Stimulated activated CD4-positive, alpha-beta T cell treated with anti-CD3 and anti-CD28 coated beads, Interleukin-1b, Interleukin-23, amount 100 ng/mL, for 1 hour (primary cell): ENCODE results near the gene TBX19.
"Not testable (repeated sequence)": the region's sequence is repeated elsewhere in the genome, so short reads cannot be mapped to it uniquely, and the experiment has no call there.

Experiments
- DNase-seq, 2 donors: peaks; one replicate each; pipeline ENCODE4 v3.0.0-alpha.2; 2020; ENCODE audit warnings: low read depth in 2 of 2

The TBX19 gene

DNA sequence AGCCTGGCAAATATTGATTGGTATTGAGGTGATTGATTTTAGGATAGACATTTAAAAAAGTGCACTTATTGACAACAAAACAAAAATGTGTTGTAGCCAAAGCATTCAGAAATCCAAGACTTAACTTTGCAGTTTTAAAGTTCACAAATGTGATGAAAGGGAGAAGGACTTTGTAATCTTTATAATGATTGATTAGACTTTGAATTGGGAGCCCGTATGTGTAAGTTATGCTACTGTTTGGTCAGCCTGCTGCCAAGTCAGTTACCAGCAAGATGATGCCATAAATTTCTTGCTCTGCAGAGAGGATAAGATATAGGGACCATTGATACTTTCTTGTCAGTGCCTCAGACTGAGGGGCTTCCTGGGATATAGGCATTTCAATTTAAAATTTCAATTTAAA lies 39.5 kb downstream of the TBX19 start:
- no peak for DNase-seq

DNA sequence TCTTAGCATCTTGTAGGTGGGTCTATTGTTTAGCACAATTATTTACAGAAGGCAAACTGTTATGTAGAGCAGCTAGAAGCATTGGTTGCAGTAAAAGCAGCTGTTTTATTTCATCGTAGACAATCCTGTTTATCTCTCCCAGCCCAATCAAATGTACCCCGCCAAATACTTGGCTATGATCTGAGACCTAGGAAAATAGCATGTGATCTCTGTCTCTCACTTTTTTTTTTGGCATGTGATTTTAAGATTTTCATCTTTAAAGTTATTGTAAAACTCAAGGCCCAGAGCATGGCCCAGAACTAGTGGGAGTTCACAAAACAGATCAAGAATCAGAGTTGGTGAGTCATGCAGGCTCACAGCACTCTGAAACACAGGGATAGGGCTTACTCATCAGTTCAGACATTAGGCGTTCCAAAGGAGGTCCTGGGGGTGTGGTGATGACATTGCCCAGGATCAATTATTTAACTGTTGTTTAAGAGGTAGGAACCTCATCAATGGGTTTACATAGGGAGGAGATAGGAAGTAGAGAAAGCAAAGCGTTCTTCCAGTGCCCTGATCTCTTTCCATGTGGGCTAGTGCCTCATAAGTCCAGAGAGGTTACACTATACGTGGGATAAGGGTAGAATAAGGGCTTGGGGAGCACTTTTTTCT lies 40.2 kb downstream of the TBX19 start:
- DNase-seq = no peak

GRCh38 chr1:168321945-168322344 lies 41.3 kb downstream of the TBX19 start:
- DNase-seq = no peak

GRCh38 chr1:168324745-168325425 lies 44.2 kb downstream of the TBX19 start:
- no peak for DNase-seq

GRCh38 chr1:168328731-168329364 lies 48.2 kb downstream of the TBX19 start:
- DNase-seq = no peak

DNA sequence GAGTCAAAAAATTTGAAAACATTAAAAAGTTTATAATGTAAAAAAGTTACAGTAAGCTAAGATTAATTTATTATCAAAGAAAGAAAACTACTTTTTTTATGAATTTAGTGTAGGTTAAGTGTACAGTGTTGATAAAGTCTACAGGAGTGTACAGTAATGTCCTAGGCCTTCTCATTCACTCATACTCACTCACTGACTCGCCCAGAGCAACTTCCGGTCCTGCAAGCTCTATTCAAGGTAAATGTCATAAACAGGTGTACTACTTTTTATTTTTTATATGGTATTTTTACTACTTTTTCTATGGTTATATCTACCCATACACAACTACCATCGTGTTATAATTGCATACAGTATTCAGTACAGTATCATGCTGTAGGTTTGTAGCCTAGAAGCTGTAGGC lies 49.6 kb downstream of the TBX19 start:
- no peak for DNase-seq

DNA sequence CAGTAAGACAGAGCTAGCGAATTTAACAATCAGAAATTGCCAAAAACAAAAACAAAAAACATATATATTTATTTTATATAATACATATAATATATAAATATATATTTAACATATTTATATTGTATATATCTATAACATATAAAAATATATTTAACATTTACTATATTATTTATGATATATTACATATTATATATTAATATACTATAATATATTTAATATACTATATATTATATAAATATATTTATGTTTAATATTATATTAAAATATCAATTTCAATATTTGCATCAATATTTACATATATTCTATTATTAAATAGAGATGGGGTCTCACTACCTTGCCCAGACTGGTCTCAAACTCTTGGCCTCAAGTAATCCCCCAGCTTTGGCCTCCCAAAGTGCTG lies 50.9 kb downstream of the TBX19 start:
- DNase-seq = no peak

- DNase-seq = no peak
These were observed 53.0 kb downstream of the TBX19 start for GRCh38 chr1:168333562-168334276.

GRCh38 chr1:168335500-168335899 lies 54.8 kb downstream of the TBX19 start:
- no peak for DNase-seq

DNA sequence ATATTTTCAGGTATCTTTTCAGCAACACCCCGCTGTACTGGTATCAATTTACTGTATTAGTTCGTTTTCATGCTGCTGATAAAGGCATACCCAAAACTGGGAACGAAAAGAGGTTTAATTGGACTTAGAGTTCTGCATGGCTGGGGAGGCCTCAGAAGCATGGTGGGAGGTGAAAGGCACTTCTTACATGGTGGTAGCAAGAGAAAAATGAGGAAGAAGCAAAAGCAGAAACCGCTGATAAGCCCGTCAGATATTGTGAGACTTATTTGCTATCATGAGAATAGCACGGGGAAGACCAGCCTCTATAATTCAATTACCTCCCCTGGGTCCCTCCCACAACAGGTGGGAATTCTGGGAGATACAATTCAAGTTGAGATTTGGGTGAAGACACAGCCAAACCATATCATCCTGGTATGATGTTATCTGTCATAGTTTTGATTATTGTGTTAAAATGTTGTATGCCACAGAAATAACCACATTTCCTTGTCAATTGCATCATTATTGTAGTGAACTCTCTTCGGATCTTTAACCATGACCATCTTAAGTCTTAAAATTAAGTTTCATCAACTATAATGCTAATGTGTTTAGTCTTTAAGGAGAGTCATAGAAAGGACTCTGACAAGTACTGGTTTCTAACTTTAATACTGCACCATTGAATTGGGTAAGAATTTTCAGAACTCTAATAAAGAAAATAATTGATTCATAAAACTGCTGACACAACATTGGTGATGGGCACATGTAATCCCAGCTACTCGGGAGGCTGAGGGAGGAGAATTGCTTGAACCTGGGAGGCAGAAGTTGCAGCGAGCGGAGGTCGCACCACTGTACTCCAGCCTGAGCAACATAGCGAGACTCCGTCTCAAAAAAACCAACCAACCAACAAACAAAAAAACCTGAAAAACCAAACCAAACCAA lies 58.2 kb downstream of the TBX19 start:
- no peak for DNase-seq

DNA sequence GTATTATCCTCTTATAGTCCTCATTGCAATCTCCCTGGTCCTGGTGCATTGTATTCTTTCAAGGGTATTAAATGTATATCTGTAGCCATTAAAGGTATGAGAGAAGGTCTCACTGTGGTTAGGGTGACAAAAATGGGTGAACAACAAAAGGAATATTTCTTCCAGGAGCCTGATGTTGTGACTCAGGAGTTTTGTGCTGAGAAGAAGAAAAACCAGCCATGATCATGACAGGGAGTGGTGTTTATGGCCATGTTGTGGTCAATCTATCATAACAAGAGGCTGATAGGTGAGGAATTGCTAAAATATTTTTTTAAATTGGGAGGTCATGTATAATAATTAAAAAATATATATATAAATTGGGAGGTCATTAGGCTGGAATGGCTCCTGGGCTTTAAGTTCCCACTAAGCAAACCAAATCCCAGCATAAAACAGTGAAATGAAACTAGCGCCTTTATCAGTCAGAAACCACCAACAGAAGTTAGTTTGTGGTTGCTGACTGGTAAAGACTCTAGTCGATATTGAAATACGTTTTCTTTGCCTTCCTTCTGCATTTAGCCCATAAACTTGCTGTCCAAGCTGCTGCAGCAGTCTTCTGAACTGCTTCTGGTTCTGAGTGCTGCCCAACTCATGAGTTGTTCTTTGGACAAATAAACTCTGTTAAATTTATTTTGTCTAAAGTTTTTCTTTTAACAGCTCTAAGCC lies 60.3 kb downstream of the TBX19 start:
- no peak for DNase-seq

GRCh38 chr1:168341483-168341975 lies 60.9 kb downstream of the TBX19 start:
- no peak for DNase-seq

DNA sequence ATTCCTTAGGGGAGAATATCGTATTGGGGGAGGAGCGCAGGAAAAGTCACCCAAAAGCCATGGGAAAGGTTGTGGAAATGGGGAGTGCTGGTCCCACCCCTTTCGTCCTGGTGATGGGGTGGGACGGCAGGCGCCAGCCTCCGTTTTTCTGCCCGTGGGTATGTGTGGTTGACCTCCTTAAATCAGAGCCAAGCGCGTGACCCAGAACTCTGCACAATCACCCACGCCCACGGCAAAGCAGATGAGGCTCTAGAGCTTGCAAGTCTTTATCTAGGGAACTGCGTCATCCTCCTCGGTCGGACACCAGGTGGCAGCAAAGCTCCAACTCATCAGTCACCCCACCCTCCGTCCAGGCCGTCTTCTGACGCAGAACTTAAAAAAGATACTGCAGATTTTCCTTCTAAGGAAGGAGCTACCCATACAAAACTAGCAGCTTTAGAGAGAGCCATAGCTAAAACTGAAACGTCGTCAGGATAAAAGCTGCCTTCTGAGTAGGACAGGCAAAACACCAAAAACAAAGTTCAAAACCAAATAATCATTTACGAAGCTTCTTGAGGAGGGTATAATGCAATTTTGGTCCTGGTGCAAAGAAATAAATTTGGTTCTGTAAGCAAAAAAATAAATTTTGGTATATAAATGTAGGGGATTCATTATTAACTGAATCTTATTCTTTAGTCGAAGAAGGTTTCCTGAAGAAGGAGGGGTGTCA lies 62.0 kb downstream of the TBX19 start:
- peak; percentile 68 to 72 for DNase-seq

DNA sequence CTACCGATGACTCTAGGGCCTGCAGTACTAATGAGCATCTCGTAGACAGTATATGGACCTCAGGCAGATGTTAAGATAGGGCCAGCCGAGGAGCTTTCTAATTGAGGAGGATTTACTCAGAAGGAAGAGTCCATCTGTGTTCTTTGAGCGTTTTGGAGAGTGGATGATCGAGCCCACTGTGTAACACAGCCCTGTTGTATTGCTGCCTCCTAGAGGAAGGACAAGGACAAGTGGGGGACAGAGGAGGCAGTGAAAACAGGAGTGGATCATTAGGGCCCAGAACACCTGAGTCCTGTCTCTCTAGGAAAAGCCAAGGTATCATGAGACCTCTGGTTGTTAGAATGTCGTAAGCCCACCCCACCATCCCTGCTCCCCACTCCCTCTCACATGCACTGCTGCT lies 62.9 kb downstream of the TBX19 start:
- no peak for DNase-seq

DNA sequence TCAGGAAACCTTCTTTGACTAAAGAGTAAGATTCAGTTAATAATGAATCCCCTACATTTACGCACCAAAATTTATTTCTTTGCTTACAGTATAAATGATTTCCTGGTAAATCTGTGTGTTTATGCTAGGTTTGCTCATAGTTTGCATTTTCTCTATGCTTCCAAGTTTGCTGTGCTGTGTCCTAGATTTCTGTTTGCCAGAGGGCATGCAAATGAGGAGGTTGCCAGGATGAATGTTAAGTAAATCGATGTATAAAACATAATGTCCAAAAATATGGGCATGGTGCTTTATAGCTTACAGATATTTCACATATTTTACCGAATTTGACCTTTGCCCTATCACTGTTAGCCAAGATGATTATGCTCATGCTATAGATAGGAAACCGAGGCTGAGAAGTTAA lies 63.8 kb downstream of the TBX19 start:
- DNase-seq = no peak

DNA sequence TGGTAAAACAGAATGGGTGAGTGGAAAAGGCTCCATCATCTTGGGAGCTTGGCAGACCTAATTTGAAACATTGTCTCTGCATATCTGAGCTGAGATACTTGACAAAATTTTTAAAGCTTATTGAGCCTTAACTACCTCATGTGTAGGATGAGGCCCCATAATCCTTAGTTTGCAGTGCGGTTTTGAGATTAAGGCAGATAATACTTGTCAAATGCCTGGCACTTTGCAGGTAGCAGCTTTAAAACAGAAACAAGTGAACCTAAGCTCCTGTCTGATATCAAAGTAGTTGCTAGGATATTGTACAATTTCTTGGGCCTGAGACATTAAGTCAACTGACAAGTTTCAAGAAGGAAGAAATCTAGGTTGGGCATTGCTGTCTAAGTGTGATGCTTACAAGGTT lies 65.3 kb downstream of the TBX19 start:
- DNase-seq = no peak

DNA sequence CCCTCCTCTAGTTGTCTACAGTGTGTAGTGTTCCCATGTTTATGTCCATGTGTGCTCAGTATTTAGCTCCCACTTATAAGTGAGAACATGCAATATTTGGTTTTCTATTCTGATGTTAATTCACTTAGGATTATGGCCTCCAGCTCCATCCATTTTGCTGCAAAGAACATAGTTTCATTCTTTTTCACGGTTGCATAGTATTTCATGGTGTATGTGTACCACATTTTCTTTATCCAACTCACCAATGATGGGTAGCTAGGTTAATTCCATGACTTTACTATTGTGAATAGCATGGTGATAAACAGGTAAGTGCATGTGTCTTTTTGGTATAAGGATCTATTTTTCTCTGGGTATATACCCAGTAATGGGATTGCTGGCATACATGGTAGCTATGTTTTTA lies 67.0 kb downstream of the TBX19 start:
- no peak for DNase-seq

DNA sequence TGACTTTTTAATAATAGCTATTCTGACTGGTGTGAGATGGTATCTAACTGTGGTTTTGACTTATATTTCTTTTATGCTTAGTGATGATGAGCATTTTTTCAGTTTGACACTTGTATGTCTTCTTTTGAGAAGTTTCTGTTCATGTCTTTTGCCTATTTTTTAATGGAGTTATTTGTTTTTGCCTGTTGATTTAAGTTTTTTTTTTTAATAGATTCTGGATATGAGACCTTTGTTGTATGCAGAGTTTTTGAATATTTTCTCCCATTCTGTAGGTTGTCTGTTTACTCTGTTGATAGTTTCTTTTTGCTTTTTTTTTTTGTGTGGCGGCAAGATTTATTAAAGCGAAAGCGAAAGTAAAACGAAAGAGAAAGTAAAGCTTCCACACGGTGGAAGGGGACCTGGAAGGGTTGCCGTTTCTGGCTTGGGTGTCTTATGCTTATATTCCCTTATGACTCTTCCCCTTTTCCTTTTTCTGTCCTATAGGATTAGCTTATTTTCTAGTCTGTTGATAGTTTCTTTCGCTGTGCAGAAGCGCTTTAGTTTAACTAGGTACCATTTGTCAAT lies 67.6 kb downstream of the TBX19 start:
- no peak for DNase-seq

DNA sequence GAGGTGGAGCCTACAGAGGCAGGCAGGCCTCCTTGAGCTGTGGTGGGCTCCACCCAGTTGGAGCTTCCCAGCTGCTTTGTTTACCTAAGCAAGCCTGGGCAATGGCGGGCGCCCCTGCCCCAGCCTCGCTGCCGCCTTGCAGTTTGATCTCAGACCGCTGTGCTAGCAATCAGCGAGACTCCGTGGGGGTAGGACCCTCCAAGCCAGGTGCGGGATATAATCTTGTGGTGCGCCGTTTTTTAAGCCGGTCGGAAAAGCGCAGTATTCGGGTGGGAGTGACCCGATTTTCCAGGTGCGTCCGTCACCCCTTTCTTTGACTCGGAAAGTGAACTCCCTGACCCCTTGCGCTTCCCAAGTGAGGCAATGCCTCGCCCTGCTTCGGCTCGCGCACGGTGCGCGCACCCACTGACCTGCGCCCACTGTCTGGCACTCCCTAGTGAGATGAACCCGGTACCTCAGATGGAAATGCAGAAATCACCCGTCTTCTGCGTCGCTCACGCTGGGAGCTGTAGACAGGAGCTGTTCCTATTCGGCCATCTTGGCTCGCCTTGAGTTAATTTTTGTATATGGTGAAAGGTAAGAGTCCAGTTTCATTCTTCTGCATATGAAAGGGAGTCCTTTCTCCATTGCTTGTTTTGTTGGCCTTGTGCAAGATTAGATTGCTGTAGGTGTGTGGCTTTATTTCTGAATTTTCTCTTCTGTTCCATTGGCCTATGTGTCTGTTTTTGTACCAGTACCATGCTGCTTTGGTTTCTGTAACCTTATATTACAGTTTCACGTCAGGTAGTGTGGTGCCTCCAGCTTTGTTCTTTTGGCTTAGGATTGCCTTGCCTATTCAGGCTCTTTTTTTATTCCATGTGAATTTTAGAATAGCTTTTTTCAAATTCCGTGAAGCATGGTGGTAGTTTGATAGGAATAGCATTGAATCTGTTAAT lies 73.9 kb downstream of the TBX19 start:
- not testable (repeated sequence) for DNase-seq
